NB4 (cell line): ENCODE results near the gene MAD1L1.

Source experiments
- DNase-seq: peaks from one replicate; pipeline ENCODE4 v3.0.0; 2010; ENCODE audit warnings: low read depth
- H3K4me3 ChIP-seq: one replicate; pipeline ENCODE4 v1.5.1; 2011; ENCODE audit warnings: mild to moderate bottlenecking, low read depth, low read length, moderate library complexity
- MYC ChIP-seq: IDR thresholded peaks from 2 replicates; pipeline ENCODE4 v1.6.1; 2011; ENCODE audit warnings: low read depth, low read length
- POLR2A ChIP-seq: IDR thresholded peaks from 2 replicates; pipeline ENCODE4 v1.6.1; 2011; ENCODE audit warnings: mild to moderate bottlenecking; ENCODE audit not compliant: insufficient read length; ENCODE audit errors: extremely low read depth
- TF ChIP-seq, protein P1 (sequence below): IDR thresholded peaks from 2 replicates; pipeline ENCODE4 v1.6.1; 2011; ENCODE audit warnings: low read depth, low read length
- TF ChIP-seq, protein P2 (sequence below): IDR thresholded peaks from one replicate; pipeline ENCODE4 v1.5.1; 2012; ENCODE audit warnings: low read depth, low read length

MAD1L1 gene

DNA sequence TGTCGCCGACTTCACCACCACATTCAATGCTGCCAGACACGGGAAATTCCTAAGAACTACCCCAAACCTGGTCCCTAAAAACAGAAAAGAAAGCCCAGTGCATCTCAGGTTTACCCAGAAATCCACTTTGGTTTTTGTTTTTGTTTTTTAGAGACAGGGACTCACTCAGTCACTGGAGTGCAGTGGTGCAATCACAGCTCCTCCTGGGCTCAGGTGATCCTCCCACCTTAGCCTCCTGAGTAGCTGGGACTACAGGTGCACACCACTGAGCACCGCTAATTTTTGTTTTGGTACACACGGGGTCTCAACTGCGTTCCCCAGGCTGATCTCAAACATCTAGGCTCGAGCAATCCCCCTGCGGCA, 22.8 kb downstream of the MAD1L1 start:
- no peak for DNase-seq
- no peak overlapping the region for H3K4me3 ChIP-seq
- TF ChIP-seq MYC: no peak
- TF ChIP-seq POLR2A: no peak
- TF ChIP-seq, protein P1, sequence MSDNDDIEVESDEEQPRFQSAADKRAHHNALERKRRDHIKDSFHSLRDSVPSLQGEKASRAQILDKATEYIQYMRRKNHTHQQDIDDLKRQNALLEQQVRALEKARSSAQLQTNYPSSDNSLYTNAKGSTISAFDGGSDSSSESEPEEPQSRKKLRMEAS: no peak
- TF ChIP-seq, protein P2, sequence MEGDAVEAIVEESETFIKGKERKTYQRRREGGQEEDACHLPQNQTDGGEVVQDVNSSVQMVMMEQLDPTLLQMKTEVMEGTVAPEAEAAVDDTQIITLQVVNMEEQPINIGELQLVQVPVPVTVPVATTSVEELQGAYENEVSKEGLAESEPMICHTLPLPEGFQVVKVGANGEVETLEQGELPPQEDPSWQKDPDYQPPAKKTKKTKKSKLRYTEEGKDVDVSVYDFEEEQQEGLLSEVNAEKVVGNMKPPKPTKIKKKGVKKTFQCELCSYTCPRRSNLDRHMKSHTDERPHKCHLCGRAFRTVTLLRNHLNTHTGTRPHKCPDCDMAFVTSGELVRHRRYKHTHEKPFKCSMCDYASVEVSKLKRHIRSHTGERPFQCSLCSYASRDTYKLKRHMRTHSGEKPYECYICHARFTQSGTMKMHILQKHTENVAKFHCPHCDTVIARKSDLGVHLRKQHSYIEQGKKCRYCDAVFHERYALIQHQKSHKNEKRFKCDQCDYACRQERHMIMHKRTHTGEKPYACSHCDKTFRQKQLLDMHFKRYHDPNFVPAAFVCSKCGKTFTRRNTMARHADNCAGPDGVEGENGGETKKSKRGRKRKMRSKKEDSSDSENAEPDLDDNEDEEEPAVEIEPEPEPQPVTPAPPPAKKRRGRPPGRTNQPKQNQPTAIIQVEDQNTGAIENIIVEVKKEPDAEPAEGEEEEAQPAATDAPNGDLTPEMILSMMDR: no peak

- TF ChIP-seq, protein P2: peak; percentile 80
- no peak for TF ChIP-seq POLR2A
- H3K4me3 ChIP-seq: no peak overlapping the region
- peak; percentile 73 for DNase-seq
Observed at GRCh38 chr7:2209146-2209960, 23.4 kb downstream of the MAD1L1 start.

DNA sequence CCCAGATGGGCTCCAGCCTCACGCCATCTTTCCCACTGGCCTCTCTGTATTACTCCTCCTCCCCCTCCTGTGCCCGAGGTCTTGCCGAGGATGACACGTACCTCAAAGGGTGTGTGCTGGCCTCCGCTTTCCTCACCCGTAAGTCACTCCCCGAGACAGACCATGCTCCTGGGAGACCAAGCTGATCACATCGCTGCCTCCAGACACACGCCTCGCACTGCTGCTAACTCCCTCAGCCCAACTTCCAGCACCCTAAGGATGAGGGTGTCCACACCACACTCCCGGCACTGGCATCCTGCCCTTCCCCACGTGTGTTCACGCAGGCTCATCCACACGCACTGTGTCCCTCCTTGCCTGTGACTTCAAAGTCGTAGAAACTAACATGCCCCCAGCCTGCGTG, 24.0 kb downstream of the MAD1L1 start:
- H3K4me3 ChIP-seq: no peak overlapping the region
- no peak for DNase-seq
- TF ChIP-seq, protein P1: no peak
- TF ChIP-seq, protein P2: no peak
- no peak for TF ChIP-seq POLR2A

GRCh38 chr7:2205036-2205780, 27.5 kb downstream of the MAD1L1 start:
- no peak for DNase-seq
- TF ChIP-seq, protein P2: no peak
- TF ChIP-seq POLR2A: no peak
- TF ChIP-seq, protein P1: no peak
- no peak for TF ChIP-seq MYC
- H3K4me3 ChIP-seq: no peak overlapping the region

GRCh38 chr7:2204446-2204845, 28.3 kb downstream of the MAD1L1 start:
- no peak for DNase-seq
- H3K4me3 ChIP-seq: no peak overlapping the region
- TF ChIP-seq, protein P2: no peak
- TF ChIP-seq POLR2A (no peak), MYC (no peak)
- TF ChIP-seq, protein P1: no peak
